Nephron (organoid): Measurements from ENCODE around the gene SMC5.

Experiments
- H3K27ac Mint-ChIP-seq, 3 experiments: 2 replicates each; pipeline ENCODE4 v1.8.0; 2020; ENCODE audit warnings: mixed read lengths in 3 of 3, mild to moderate bottlenecking in 2 of 3, moderate library complexity in 1 of 3
- H3K27me3 Mint-ChIP-seq: 2 replicates; pipeline ENCODE4 v1.8.0; 2021; ENCODE audit warnings: low read depth, mild to moderate bottlenecking, moderate library complexity, mixed read lengths
- H3K36me3 Mint-ChIP-seq: 2 replicates; pipeline ENCODE4 v1.8.0; 2020; ENCODE audit warnings: low read depth, mixed read lengths
- H3K4me1 Mint-ChIP-seq: 2 replicates; pipeline ENCODE4 v1.8.0; 2020; ENCODE audit warnings: mixed read lengths
- H3K4me3 Mint-ChIP-seq, 3 experiments: 2 replicates each; pipeline ENCODE4 v1.8.0; 2020; ENCODE audit warnings: mild to moderate bottlenecking in 3 of 3, mixed read lengths in 3 of 3, moderate library complexity in 2 of 3
- H3K9me3 Mint-ChIP-seq: 2 replicates; pipeline ENCODE4 v1.8.0; 2020; ENCODE audit warnings: mixed read lengths
- CTCF ChIP-seq, 3 experiments: fragments of 200-600 bp; sonication (generic); IDR thresholded peaks; one replicate each; pipeline ENCODE4 v1.5.0; 2021; ENCODE audit warnings: antibody characterized with exemption in 3 of 3; ENCODE audit not compliant: unreplicated experiment in 3 of 3

The SMC5 gene

GRCh38 chr9:70352356-70352755, 93.6 kb downstream of the SMC5 start:
- no peaks in the 10 kb centered on the region for H3K4me1 Mint-ChIP-seq
- H3K27ac Mint-ChIP-seq: no peak overlapping the region
- peaks cover 30% of the 10 kb centered on the region for H3K36me3 Mint-ChIP-seq
- H3K27me3 Mint-ChIP-seq: no peaks in the 10 kb centered on the region
- no peak for TF ChIP-seq CTCF (IDR thresholded peaks at IDR 0.05; ENCODE audit: unreplicated experiment in 3 of 3)
- no peak overlapping the region for H3K4me3 Mint-ChIP-seq
- H3K9me3 Mint-ChIP-seq: no peaks in the 10 kb centered on the region

DNA sequence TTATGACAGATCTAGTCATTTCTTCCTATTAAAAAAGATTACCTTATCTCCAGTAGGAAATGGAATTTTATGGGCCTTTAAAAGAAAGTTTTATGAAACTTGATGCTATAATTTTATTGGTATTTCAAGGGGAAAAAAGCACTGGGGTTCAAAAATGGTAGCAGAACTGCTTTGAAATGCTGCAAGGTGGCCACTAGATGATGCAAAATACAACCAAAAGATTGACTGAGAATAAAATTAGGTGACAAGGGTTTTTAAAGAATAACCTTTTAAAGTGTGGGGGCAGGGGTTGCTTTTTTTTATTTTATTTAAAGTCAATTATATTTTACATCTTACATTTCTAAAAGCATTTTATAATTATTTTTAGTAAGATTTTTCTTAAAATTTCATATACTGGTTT, 94.0 kb downstream of the SMC5 start:
- Mint-ChIP-seq H3K27me3 (no peaks in the 10 kb centered on the region), H3K9me3 (no peaks in the 10 kb centered on the region), H3K4me3 (no peak overlapping the region), H3K36me3 (peaks cover 27% of the 10 kb centered on the region), H3K27ac (no peak overlapping the region), H3K4me1 (no peaks in the 10 kb centered on the region)
- TF ChIP-seq CTCF (IDR thresholded peaks at IDR 0.05; ENCODE audit: unreplicated experiment in 3 of 3): peak; percentile 16 to 43 (median 25)

- TF ChIP-seq CTCF (IDR thresholded peaks at IDR 0.05; ENCODE audit: unreplicated experiment in 3 of 3): no peak
- H3K27ac Mint-ChIP-seq: no peak overlapping the region
- H3K4me3 Mint-ChIP-seq: no peak overlapping the region
- peaks cover 11% of the 10 kb centered on the region for H3K36me3 Mint-ChIP-seq
- H3K27me3 Mint-ChIP-seq: no peaks in the 10 kb centered on the region
- H3K4me1 Mint-ChIP-seq: no peaks in the 10 kb centered on the region
- H3K9me3 Mint-ChIP-seq: no peaks in the 10 kb centered on the region
Measured at GRCh38 chr9:70355801-70356200, 97.0 kb downstream of the SMC5 start.

GRCh38 chr9:70362952-70363351, 104.2 kb downstream of the SMC5 start:
- H3K36me3 Mint-ChIP-seq: peaks cover 9% of the 10 kb centered on the region
- no peak overlapping the region for H3K4me3 Mint-ChIP-seq
- H3K27me3 Mint-ChIP-seq: no peaks in the 10 kb centered on the region
- no peak overlapping the region for H3K27ac Mint-ChIP-seq
- no peak for TF ChIP-seq CTCF (IDR thresholded peaks at IDR 0.05; ENCODE audit: unreplicated experiment in 3 of 3)
- H3K9me3 Mint-ChIP-seq: no peaks in the 10 kb centered on the region
- no peaks in the 10 kb centered on the region for H3K4me1 Mint-ChIP-seq

DNA sequence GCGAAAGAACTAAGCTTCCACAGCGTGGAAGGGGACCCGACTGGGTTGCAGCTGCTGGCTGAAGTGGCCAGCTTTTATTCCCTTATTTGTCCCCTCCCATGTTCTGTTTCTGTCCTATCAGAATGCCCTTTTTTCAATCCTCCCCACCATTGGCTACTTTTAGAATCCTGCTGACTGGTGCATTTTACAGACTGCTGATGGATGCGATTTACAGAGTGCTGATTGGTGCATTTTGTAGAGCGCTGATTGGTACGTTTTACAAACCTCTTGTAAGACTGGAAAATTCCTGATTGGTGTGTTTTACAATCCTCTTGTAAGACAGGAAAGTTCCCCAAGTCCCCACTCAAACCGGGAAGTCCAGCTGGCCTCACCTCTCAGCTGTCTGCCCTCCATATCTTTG, 105.0 kb downstream of the SMC5 start:
- H3K36me3 Mint-ChIP-seq: peaks cover 9% of the 10 kb centered on the region
- no peaks in the 10 kb centered on the region for H3K27me3 Mint-ChIP-seq
- no peak overlapping the region for H3K27ac Mint-ChIP-seq
- no peaks in the 10 kb centered on the region for H3K4me1 Mint-ChIP-seq
- no peak overlapping the region for H3K4me3 Mint-ChIP-seq
- no peak for TF ChIP-seq CTCF (IDR thresholded peaks at IDR 0.05; ENCODE audit: unreplicated experiment in 3 of 3)
- H3K9me3 Mint-ChIP-seq: no peaks in the 10 kb centered on the region

GRCh38 chr9:70367305-70367930, 108.6 kb downstream of the SMC5 start:
- no peaks in the 10 kb centered on the region for H3K4me1 Mint-ChIP-seq
- H3K27ac Mint-ChIP-seq: no peak overlapping the region
- H3K9me3 Mint-ChIP-seq: no peaks in the 10 kb centered on the region
- no peak overlapping the region for H3K4me3 Mint-ChIP-seq
- peaks cover 9% of the 10 kb centered on the region for H3K36me3 Mint-ChIP-seq
- H3K27me3 Mint-ChIP-seq: no peaks in the 10 kb centered on the region
- TF ChIP-seq CTCF (IDR thresholded peaks at IDR 0.05; ENCODE audit: unreplicated experiment in 3 of 3): no peak
